GM12878 (cell line): ENCODE measurements around the gene CDC42BPA. TPM values are rescaled to one million over a fixed set of nuclear protein-coding genes. Genes with fewer than 3 reads are reported as not detected.

ENCODE experiments used
- ATAC-seq: fragments of 200-7000 bp; cut with Tn5 transposase; 3 replicates; pipeline ENCODE4 v1.9.1; 2020; ENCODE audit warnings: mild to moderate bottlenecking, moderate library complexity
- BruUV-seq: library from RNA; stranded (reverse); fragments of 400-500 nt; replicated peaks from 2 replicates; lab custom pipeline; 2021; lab: Mats Ljungman, UMichigan
- CTCF ChIA-PET: fragments of 300-600 bp; sonication (Branson Sonifier 250); formaldehyde crosslinking; extraction: SDS; loops from one replicate; lab custom pipeline; 2021; ENCODE audit warnings: inconsistent platforms; lab: Yijun Ruan, JAX
- POLR2A ChIA-PET: fragments of 350-600 bp; formaldehyde crosslinking; extraction: SDS; loops from one replicate; lab custom pipeline; 2021; ENCODE audit warnings: inconsistent platforms; lab: Charles Lee
- RAD21 ChIA-PET: fragments of 300-600 bp; sonication (Branson Sonifier 250); formaldehyde crosslinking; loops from one replicate; lab custom pipeline; 2023; ENCODE audit warnings: antibody characterized with exemption; ENCODE audit not compliant: unreplicated experiment; lab: Charles Lee
- SMC1A ChIA-PET: fragments of 300-600 bp; sonication (Branson Sonifier 250); formaldehyde crosslinking; loops from one replicate; lab custom pipeline; 2023; ENCODE audit not compliant: unreplicated experiment, uncharacterized antibody; lab: Charles Lee
- DNase-seq: peaks from one replicate; pipeline ENCODE4 v3.0.0-alpha.2; 2011; ENCODE audit warnings: low read depth, low spot score
- FAIRE-seq: peaks from 3 replicates; lab custom pipeline; 2011; peaks lifted over from hg19 to GRCh38; lab: Jason Lieb, UNC
- H2AFZ ChIP-seq: 2 replicates; pipeline ENCODE4 v1.6.0; 2011; ENCODE audit warnings: low read depth, low read length, control low read depth; ENCODE audit not compliant: control insufficient read depth
- H3K27ac ChIP-seq: 2 replicates; pipeline ENCODE4 v1.5.1; 2011; ENCODE audit warnings: control low read depth; ENCODE audit not compliant: control insufficient read depth, insufficient read depth
- H3K27me3 ChIP-seq, 2 experiments: replicated peaks in 1 of 2; 2 replicates each; pipeline versions ENCODE4 v1.6.0 to v1.6.1; 2011; ENCODE audit warnings: low read length in 1 of 2; ENCODE audit not compliant: control insufficient read depth in 2 of 2, insufficient read depth in 2 of 2
- H3K36me3 ChIP-seq, 2 experiments: 2 replicates each; pipeline ENCODE4 v1.5.1; 2011; ENCODE audit warnings: low read length in 1 of 2; ENCODE audit not compliant: control insufficient read depth in 2 of 2, insufficient read depth in 2 of 2
- H3K4me1 ChIP-seq: 2 replicates; pipeline ENCODE4 v1.6.1; 2011; ENCODE audit warnings: mild to moderate bottlenecking, low read length, moderate library complexity, mixed read lengths; ENCODE audit not compliant: control insufficient read depth, insufficient read depth
- H3K4me2 ChIP-seq: 2 replicates; pipeline ENCODE4 v1.6.0; 2011; ENCODE audit warnings: control low read depth; ENCODE audit not compliant: control insufficient read depth, insufficient read depth
- H3K4me3 ChIP-seq: fragments of 200-600 bp; sonication (generic); 2 replicates; pipeline ENCODE4 v1.5.1; 2016
- H3K79me2 ChIP-seq: 2 replicates; pipeline ENCODE4 v1.6.0; 2011; ENCODE audit warnings: low read length; ENCODE audit not compliant: control insufficient read depth, insufficient read depth
- H3K9ac ChIP-seq: 2 replicates; pipeline ENCODE4 v1.8.0; 2011; ENCODE audit warnings: low read length, control low read depth, mixed read lengths; ENCODE audit not compliant: control insufficient read depth, insufficient read depth
- H3K9me3 ChIP-seq: replicated peaks from 3 replicates; pipeline ENCODE4 v1.5.1; 2011; ENCODE audit warnings: mild to moderate bottlenecking, low read length; ENCODE audit not compliant: control insufficient read depth, insufficient read depth
- H4K20me1 ChIP-seq: 2 replicates; pipeline ENCODE4 v1.6.0; 2011; ENCODE audit not compliant: control insufficient read depth, insufficient read depth
- ATF7 ChIP-seq: fragments of 450-650 bp; IDR thresholded peaks from 2 replicates; pipeline ENCODE4 v1.6.1; 2016; ENCODE audit warnings: low read depth, mild to moderate bottlenecking
- EP300 ChIP-seq, 2 experiments: fragments of 150-350 bp in 1 of 2; IDR thresholded peaks; 2 replicates each; pipeline ENCODE4 v1.6.1; 2011 to 2012; ENCODE audit warnings: low read depth in 2 of 2, low read length in 2 of 2, borderline replicate concordance in 1 of 2, improper control_type of control experiment in 1 of 2, inconsistent platforms in 1 of 2; ENCODE audit not compliant: control insufficient read depth in 1 of 2
- SMC3 ChIP-seq: IDR thresholded peaks from 2 replicates; pipeline ENCODE4 v1.6.1; 2011; ENCODE audit warnings: low read length, improper control_type of control experiment, borderline replicate concordance
- WGBS: methylation state at CpG from one replicate; pipeline ENCODE4 v1.1.6; 2016; ENCODE audit warnings: low lambda C conversion rate; ENCODE audit not compliant: insufficient replicate concordance, insufficient coverage; ENCODE audit errors: missing lambda C conversion rate; 5-methylcytosine and 5-hydroxymethylcytosine counted together
- in situ Hi-C: fragments of 300-500 bp; cut with MboI; formaldehyde crosslinking; loops from 9 replicates; pipeline ENCODE4 v1.14.3; 2018; ENCODE audit warnings: mixed read lengths
- intact Hi-C: fragments of 100-400 bp; cut with micrococcal nuclease; formaldehyde crosslinking; loops from one replicate; pipeline ENCODE4 v1.14.2; 2022; ENCODE audit not compliant: unreplicated experiment
- polyA plus RNA-seq, 11 experiments: library from polyadenylated mRNA; depleted of rRNA in 4 of 11; unstranded in 6 of 11; stranded (reverse) in 5 of 11; fragments of >200 nt; fragmentation: Nextera tagmentation in 4 of 11; fragmentation: Illumina TruSeq in 1 of 11; extraction: Ambion mirVana in 4 of 11; extraction: Trizol in 1 of 11; gene quantifications; 1 replicate in 1 of 11; 2 replicates in 10 of 11; pipeline versions ENCODE4 v1.2.1 to v1.2.3, GENCODE V29; 2011 to 2016; ENCODE audit warnings: inconsistent platforms in 2 of 11, missing spikeins in 2 of 11, low read depth in 1 of 11
- total RNA-seq, 4 experiments: library from RNA; depleted of rRNA in 3 of 4; stranded (reverse); fragments of >200 nt in 3 of 4; fragmentation: Illumina TruSeq in 1 of 4; extraction: Trizol in 1 of 4; gene quantifications; 2 replicates each; pipeline versions ENCODE4 v1.2.1 to v1.2.3, GENCODE V29; 2013 to 2021
- TF ChIP-seq, protein P1 (sequence below): IDR thresholded peaks from 2 replicates; pipeline ENCODE4 v1.6.1; 2011; ENCODE audit warnings: low read depth, mild to moderate bottlenecking, low read length, moderate library complexity, borderline replicate concordance; ENCODE audit errors: extremely low read depth
- TF ChIP-seq, protein P2 (sequence below): IDR thresholded peaks from 2 replicates; pipeline ENCODE4 v1.6.1; 2012; ENCODE audit warnings: low read depth, low read length, improper control_type of control experiment
- TF ChIP-seq, protein P3 (sequence below): IDR thresholded peaks from 2 replicates; pipeline ENCODE4 v1.6.1; 2012; ENCODE audit warnings: low read depth, low read length, improper control_type of control experiment
- TF ChIP-seq, protein P4 (sequence below): IDR thresholded peaks from 2 replicates; pipeline ENCODE4 v1.6.1; 2011; ENCODE audit warnings: borderline replicate concordance, low read depth, mild to moderate bottlenecking, moderate library complexity, low read length; ENCODE audit not compliant: insufficient read depth, poor library complexity, severe bottlenecking

The CDC42BPA gene
- total and polyA plus RNA-seq, 10 of the 15 experiments (the other 5 are each of a cell fraction or from before 2014, with no cell fraction given) = 0.02 to 0.52 (median 0.10) TPM

DNA sequence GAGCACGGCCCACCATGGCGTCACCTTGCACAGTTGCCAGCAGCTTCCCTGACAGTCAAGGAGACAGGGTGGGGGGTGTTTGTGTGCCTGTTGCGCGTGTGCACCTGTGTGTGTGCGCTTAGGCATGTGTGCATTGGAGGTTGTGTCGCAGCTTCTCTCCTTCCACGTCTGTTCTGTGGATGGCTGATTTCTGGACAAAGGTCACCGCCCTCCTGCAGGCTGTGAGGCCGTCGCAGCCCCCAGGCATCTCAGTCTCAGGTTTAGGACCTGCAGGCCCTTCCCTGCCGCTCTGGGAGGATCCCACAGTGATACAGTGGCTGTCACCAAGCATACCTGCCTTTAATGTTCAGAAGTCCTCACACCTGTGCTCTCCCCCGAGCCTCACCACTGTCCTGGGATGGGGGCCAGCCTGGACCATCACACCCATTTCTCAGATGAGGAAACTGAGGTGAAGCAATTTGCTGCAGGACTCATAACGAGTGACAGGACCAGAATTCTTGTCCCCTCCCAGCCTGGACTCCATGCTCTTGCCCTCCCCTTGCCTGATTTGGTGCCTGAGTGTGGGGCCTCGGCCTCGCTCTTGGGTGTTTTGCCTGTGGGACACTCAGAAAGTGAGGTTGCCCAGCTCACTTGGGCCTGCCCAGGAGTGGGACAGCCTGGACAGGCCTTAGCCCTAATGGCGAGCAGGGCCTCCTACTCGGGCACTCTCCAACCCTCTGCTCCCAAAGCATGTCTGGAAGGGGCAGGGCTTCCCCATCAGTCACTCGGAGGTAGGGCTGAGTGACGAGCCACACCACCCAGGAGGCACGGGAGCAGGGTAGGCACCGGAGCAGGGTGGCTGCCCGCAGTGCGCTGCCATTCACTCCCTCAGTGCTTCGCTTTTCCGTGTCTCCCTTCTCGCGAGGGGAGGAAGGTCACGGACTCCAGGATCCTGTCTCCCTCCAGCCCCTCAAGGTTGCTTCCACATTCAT lies 355.6 kb downstream of the CDC42BPA start:
- no peak overlapping the region for H3K4me2 ChIP-seq
- no peaks in the 10 kb centered on the region; the same call in 1 of the 2 replicates for H3K4me1 ChIP-seq

More for the DNA sequence above, 355.6 kb downstream of the CDC42BPA start:
- no peak overlapping the region for H3K27ac ChIP-seq
- no peak for DNase-seq
- TF ChIP-seq SMC3 (no peak), EP300 (IDR thresholded peaks at IDR 0.05; ENCODE audit: borderline replicate concordance in 1 of 2, control insufficient read depth in 1 of 2, low read depth in 2 of 2, low read length in 2 of 2) (no peak), ATF7 (no peak)
- TF ChIP-seq, protein P1, sequence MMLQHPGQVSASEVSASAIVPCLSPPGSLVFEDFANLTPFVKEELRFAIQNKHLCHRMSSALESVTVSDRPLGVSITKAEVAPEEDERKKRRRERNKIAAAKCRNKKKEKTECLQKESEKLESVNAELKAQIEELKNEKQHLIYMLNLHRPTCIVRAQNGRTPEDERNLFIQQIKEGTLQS = no peak
- TF ChIP-seq, protein P2, sequence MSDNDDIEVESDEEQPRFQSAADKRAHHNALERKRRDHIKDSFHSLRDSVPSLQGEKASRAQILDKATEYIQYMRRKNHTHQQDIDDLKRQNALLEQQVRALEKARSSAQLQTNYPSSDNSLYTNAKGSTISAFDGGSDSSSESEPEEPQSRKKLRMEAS = no peak
- TF ChIP-seq, protein P3, sequence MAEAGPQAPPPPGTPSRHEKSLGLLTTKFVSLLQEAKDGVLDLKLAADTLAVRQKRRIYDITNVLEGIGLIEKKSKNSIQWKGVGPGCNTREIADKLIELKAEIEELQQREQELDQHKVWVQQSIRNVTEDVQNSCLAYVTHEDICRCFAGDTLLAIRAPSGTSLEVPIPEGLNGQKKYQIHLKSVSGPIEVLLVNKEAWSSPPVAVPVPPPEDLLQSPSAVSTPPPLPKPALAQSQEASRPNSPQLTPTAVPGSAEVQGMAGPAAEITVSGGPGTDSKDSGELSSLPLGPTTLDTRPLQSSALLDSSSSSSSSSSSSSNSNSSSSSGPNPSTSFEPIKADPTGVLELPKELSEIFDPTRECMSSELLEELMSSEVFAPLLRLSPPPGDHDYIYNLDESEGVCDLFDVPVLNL = no peak
- TF ChIP-seq, protein P4, sequence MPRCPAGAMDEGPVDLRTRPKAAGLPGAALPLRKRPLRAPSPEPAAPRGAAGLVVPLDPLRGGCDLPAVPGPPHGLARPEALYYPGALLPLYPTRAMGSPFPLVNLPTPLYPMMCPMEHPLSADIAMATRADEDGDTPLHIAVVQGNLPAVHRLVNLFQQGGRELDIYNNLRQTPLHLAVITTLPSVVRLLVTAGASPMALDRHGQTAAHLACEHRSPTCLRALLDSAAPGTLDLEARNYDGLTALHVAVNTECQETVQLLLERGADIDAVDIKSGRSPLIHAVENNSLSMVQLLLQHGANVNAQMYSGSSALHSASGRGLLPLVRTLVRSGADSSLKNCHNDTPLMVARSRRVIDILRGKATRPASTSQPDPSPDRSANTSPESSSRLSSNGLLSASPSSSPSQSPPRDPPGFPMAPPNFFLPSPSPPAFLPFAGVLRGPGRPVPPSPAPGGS = no peak
- TF ChIP-seq, all 136 proteins: peak for 0
- ChIA-PET CTCF (interaction anchor here (0.6 kb wide), 1 partner anchor 441 kb away, joined by 3 read pairs; no protein-coding TSS in a partner anchor), POLR2A (no interaction called here), SMC1A (no interaction called here), RAD21 (no interaction called here)
- peaks cover 0 to 6% of the 10 kb centered on the region in 2 experiments; a peak in 2 of 4 replicates for H3K36me3 ChIP-seq
- intact Hi-C loops (no loop called here), in situ Hi-C loops (no loop called here)
- FAIRE-seq (no peak), ATAC-seq (no peak)
- no peaks in the 10 kb centered on the region for H3K27me3 ChIP-seq
- H3K9me3 ChIP-seq = no peaks in the 10 kb centered on the region; the same call in 2 of the 3 replicates
- no TSS peak for BruUV-seq
- H2AFZ ChIP-seq = no peak overlapping the region
- no peaks in the 10 kb centered on the region for H3K79me2 ChIP-seq
- 89% methylated on average over 28 of the region's 28 CpGs for WGBS
- no peak overlapping the region for H3K9ac ChIP-seq
- no peaks in the 10 kb centered on the region; the same call in 1 of the 2 replicates for H4K20me1 ChIP-seq
- H3K4me3 ChIP-seq = no peak overlapping the region
